ENCODE measurements around the gene CRIP1.

- TF ChIP-seq CTCF (IDR thresholded peaks at IDR 0.05) = no peak
- TF ChIP-seq POLR2A (IDR thresholded peaks at IDR 0.05) = no peak
These were observed 16.6 kb downstream of the CRIP1 start for GRCh38 chr14:105503296-105503640.
